ENCODE results near the gene PSIP1.
"Not testable (repeated sequence)": the region's sequence is repeated elsewhere in the genome, so short reads cannot be mapped to it uniquely, and the experiment has no call there.

The PSIP1 gene

DNA sequence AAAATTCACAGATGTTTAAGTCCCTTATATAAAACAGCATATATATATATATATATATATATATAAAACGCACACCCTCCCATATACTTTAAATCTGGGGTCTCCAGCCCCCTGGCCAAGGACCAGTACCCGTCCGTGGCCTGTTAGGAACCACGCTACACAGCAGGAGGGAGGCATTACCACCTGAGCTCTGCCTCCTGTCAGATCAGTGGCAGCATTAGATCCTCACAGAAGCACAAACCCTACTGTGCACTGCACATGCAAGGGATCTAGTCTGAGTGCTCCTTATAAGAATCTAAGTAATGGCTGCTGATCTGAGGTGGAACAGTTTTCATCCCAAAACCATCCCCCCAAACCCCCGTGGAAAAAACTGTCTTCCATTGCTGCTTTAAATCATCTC lies 9.0 kb downstream of the PSIP1 start:
- no peak for DNase-seq

DNA sequence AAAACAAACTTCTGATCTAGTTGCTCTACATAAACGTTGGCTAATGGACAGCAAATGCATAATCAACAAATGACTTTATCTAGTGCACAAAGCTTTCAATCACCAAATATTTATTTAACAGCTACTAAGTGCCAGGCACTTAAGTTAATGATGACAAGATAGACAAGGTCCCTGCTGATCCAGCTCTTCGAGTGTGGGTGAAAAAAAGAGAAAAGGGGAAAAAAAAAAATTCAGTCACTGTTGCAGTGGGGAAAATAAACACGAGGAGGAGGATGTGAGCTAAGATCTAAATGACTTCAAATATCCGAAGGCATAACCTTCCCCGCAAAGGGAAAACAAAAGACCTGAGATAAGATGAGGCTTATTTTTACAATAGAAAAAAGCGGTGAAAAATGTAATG lies 9.6 kb downstream of the PSIP1 start:
- no peak for DNase-seq

DNA sequence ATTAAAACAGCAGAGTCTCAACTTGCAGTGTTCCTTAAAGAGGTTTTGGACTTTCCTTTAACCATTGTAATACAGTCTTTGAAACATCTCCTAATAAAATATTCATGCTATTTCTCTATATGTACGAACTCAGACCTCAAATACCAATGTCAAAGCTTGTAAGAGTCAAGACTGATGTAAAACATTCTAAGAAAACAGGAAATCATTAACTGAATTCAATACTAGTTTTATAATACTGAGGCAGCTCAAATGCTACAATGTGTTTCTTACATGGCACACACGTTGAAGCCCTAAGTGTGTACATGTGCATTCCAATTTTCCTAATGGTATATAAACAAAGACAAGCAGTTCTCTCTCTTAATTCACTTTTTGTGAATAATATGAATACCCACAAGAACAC lies 11.6 kb downstream of the PSIP1 start:
- DNase-seq = no peak

DNA sequence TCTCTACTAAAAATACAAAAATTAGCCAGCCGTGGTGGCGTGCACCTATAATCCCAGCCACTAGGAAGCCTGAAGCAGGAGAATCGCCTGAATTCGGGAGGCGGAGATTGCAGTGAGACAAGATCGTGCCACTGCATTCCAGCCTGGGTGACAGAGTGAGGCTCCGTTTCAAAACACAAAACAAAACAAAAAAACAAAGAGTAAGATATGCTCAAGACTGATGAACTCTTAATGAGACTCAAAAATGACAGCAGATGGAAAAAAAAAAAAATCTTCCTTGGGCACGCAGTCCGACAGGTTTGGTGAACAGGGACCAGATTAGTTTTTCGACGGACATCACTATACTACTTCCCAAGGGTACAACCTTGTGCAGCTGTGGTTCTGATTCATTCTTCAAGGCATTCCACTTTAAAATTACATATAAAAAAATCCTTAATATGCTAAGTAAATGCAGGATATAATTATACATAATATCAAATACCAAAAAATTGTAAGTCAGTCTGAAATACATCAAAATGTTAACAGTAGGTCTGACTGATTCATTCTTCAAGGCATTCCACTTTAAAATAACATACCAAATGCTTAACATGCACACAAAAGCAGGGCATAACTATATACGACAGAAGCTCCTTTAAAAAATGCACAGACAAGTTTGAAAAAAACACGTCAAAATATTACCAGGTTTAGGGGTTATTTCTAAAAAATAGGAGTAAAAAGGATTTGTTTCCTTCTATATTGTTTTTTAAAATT lies 12.3 kb downstream of the PSIP1 start:
- no peak for DNase-seq

DNA sequence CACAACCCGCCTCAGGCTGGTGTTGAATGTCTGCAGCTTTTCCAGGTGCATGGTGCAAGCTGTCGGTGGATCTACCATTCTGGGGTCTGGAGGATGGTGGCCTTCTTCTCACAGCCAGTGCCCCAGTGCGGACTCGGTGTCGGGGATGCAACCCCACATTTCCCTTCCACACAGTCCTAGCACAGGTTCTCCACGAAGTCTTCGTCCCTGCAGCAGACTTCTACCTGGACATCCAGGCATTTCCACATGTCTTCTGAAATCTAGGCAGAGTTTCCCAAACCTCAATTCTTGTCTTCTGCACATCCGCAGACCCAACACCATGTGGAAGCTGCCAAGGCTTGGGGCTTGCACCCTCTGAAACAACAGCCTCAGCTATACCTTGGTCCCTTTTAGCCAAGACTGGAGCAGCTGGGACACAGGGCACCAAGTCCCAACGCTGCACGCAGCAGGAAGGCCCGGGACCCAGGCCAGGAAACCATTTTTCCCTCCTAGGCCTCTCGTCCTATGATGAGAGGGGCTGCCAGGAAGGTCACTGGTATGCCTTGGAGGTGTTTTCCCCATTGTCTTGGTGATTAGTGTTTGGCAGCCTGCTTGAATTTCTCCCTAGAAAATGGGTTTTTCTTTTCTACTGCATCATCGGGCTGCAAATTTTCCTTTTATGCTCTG lies 18.2 kb downstream of the PSIP1 start:
- no peak for DNase-seq

DNA sequence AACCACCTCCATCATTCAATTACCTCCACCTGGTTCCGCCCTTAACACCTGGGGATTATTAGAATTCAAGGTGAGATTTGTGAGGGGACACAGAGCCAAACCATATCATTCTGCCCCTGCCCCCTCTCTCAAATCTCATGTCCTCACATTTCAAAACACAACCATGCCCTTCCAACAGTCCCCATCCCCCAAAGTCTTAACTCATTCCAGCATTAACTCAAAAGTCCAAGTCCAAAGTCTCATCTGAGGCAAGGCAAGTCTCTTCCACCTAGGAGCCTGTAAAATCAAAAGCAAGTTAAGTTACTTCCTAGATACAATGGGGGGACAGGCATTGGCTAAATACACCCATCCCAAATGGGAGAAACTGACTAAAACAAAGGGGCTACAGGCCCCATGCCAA lies 18.8 kb downstream of the PSIP1 start:
- DNase-seq = no peak

DNA sequence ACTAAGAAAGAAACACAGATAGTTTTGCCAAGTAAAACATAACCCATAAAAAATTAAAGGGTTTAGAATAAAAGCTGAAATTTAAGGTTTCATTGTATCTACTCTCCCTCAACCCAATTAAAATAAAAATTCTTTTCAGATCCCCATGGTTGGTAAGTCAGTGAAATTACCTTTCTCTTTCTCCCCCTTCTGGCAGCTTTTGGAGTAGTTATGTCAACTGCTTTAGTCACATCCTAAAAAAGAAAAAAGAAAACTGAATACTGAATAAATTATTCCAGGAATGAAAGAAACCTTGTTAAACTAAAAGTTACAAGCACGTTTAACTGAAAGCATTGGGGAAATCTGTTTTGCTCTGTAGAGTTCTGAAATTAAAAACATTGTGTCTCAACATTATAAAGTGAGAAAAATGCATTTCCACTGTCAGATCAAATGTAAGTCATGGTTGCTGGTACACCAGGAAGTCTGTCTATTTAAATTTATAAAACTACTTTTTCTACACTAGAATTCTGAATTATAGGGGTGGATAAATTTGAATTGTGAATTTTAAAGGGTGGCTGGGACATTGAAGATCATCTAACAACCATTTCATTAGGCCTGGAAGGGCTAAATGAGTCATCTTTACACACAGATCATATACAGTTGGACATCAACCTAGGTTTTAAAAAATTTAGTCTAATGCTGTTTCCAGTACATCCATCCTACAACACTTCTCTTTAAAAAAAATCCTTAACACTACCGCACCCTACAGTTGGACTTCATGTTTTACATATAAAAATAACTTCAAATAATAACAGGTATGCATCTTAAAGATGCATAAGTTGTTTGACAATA lies 24.7 kb downstream of the PSIP1 start:
- DNase-seq = no peak

- DNase-seq = no peak
Observed at GRCh38 chr9:15484802-15485201, 26.0 kb downstream of the PSIP1 start.

DNA sequence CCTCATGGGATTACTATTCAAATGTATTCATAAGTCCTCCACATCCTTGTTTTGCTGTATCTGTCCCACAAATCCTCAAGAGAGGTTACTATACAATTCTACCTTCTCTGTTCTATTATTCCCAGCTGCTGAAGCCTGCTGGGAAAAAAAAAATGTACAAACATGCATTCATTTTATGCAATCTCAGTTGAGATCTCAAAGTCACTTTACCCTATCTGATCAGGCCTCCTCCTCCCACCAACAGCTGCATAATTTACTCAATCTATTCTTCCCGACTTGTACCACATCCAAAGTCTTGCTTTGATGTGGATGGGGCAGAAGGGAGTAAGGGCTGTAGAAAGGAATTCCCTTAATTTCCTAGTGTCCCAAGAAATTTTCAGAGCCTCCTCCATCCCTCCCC lies 28.6 kb downstream of the PSIP1 start:
- DNase-seq = no peak

- no peak for DNase-seq
Observed at GRCh38 chr9:15480028-15480427, 30.7 kb downstream of the PSIP1 start.

DNA sequence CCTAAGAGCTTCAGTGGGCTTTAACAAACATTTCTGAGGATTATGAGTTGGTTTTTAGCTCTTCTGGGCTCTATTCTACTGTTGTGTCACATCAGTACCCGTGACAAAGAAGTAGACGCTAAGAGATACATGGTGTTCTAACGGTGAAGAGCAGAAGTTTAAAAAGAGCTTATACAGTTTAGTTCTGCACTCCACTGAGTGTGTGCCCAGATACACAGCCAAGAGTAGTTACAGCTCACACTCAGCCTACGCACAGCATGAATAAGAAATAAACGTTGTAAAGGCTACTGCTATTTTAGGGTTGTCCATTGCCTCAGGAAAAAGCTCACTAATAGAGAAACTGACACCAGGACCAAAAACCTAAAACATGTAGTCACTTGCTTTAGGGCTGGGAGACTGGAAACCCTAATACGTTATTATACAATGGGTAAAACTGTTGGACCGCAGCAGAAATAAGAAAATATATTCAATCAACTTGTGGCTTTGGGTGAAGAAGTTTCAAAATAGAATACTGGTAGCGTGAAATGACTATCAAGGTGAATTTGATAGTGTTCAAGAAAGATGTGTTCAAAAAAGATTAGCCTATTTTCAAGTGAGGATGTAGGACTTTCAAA lies 34.7 kb downstream of the PSIP1 start:
- no peak for DNase-seq

DNA sequence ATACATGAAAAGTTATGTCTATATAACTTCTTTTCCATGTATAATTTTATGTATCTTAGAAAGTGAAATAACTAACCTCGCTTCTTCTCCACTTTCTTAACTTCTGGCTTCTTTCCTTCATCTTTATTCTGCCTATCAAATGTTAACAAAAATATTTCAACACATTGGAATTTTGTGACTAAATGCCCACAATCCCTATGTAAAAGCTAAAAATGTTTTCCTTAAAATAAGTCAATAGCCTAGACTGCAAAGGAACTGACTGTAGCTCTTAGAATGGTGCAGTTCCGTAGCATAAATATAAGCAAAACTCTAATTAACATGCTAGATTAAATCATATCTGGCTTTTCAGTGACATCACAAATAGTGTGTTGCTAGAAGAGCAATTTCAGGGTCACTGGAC lies 40.9 kb downstream of the PSIP1 start:
- no peak for DNase-seq

GRCh38 chr9:15469406-15469805 lies 41.4 kb downstream of the PSIP1 start:
- DNase-seq = no peak

DNA sequence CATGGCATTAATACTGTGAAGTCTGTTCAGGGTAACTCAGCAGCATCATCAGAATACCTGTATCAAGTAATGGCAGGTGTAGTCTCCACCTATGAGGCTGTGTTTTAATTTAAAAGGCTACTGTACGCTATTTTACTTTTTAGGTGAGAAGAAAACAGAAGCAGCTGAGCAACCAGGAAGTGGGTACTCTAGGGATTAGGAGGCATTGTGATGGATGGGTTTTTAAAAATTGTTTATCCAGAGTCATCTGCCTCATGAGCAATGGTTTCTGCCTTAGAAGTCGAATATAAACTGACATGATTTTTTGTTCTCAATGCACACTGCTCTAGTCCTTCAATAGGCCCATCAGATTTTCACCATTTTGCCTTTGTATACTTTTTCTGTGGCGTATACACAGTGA lies 42.6 kb downstream of the PSIP1 start:
- DNase-seq = no peak

DNA sequence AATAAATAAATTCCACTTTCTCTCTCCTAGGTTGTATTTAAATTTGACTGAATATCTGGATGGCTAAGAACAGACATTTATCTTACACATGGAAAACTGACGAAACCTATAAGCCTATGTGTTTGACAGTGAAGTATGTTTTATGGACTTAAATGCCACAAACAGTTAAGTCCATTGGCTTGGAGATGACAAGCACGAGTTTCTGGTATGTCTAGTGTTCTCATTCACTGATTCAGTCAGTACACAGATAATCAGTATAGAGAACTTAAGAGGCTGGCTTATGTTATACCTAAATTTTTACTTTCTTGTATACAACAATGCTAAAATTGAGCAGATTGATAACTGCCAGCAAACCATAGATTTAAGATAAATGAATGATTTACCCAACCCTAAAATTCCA lies 49.2 kb downstream of the PSIP1 start:
- DNase-seq = no peak

- no peak for DNase-seq
Observed at GRCh38 chr9:15461056-15461455, 49.7 kb downstream of the PSIP1 start.

DNA sequence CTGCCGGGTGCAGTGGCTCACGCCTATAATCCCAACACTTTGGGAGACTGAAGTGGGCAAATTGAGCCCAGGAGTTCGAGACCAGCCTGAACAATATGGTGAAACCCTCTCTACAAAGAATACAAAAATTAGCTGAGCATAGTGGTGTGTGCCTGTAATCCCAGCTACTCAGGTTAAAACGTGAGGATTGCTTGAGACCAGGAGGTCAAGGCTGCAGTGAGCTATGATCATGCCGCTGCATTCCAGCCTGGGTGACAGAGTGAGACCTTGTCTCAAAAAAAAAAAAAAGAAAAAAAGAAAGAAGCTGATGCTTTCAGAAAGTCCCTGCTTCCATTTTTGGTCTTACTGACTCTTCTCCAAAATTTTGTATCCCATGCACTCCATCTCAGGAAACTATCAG lies 56.8 kb downstream of the PSIP1 start:
- DNase-seq = no peak

DNA sequence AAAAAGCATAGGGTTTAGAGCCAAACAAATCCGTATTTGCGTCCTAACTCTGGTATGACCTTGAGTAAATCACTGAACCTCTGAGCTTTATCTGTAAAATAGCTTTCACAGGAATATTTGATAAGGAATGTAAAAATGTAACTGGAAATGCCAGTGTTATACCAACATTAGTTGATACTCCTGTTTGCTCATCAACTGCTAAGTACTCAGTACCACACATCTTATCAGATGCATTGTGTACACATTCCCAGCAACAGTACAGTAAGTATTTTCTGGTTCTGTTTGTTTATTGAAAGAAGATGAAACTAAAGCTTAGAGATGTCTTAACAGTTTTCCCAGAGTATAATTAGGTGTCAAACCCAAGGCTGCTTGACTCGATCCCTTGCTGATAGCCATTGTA lies 66.6 kb downstream of the PSIP1 start:
- no peak for DNase-seq

GRCh38 chr9:15442264-15442663 lies 68.5 kb downstream of the PSIP1 start:
- not testable (repeated sequence) for DNase-seq

DNA sequence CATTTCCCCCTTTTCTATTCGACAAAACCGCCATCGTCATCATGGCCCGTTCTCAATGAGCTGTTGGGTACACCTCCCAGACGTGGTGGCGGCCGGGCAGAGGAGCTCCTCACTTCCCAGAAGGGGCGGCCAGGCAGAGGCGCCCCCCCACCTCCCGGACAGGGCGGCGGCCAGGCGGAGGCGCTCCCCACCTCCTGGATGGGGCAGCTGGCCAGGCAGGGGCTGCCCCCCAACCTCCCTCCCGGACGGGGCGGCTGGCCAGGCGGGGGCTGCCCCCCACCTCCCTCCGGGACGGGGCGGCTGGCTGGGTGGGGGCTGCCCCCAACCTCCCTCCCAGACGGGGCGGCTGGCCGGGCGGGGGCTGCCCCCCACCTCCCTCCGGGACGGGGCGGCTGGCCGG lies 68.9 kb downstream of the PSIP1 start:
- not testable (repeated sequence) for DNase-seq

DNA sequence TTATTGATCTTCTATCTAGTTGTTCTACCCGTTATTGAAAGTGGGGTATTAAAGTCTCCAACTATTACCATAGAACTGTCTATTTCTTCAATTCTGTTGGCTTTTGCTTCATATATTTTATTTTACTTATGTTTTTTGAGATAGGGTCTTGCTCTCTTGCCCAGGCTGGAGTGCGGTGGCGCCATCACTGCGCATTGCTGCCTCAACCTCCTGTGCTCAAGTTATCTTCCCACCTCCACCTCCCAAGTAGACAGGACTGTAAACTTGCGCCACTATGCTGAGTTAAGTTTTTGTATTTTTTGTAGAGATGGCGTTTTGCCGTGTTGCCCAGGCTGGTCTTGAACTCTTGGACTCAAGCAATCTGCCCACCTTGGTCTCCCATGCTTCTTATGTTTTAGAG lies 71.9 kb downstream of the PSIP1 start:
- DNase-seq = no peak

GRCh38 chr9:15433661-15434060 lies 77.1 kb downstream of the PSIP1 start:
- no peak for DNase-seq

- no peak for DNase-seq
Observed at GRCh38 chr9:15433191-15433590, 77.6 kb downstream of the PSIP1 start.

All from activated CD4-positive, alpha-beta T cell treated with anti-CD3 and anti-CD28 coated beads, Interleukin-2, amount 50 U/mL, for 4 hours (primary cell).